Measurements from ENCODE around the gene RFX4. TPM values are rescaled to one million over a fixed set of nuclear protein-coding genes. Genes with fewer than 3 reads are reported as not detected.

The RFX4 gene
- total and polyA plus RNA-seq, 9 of the 15 experiments (the other 6 are each of a cell fraction or from before 2014, with no cell fraction given): not detected

DNA sequence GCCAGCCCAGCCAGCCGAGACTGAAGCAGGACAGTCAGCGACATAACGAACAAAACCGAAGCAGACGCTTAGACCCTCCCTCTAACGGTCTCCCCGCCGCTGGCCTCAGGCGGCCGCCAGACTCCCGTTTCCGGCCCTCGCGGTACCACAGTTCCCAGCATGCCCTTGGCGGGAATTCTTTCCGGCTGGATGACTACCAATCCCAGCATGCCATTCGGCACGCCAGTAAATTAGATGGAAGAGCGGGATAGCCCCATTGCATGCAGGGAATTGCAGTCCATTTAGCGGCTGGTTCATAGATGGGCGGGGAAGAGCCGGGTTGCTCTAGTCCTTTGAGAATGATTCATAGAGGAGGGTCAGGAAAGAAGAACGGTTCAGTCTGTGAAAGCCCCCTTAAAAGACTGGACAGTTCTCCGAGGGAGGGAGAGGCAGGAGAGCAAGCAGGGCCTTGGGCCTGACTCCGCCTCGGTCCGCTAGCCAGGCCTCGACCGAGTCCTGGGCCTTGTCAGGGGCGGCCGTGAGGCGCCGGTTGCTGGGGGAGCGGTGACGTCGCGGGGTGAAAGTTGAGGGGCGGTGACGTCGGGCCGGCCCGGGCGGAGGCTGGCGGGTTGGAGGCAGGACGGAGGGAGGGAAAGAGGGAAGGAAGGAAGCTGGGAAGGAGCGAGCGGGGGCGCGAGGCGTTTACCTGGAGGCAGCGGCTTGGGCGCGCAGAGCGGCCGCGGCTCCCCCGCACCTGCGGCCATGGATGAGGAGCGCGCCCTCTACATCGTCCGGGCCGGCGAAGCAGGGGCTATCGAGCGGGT is 191.4 kb downstream of the RFX4 start, which contains the start of gene RIC8B (continued):
- TF ChIP-seq, protein P1, sequence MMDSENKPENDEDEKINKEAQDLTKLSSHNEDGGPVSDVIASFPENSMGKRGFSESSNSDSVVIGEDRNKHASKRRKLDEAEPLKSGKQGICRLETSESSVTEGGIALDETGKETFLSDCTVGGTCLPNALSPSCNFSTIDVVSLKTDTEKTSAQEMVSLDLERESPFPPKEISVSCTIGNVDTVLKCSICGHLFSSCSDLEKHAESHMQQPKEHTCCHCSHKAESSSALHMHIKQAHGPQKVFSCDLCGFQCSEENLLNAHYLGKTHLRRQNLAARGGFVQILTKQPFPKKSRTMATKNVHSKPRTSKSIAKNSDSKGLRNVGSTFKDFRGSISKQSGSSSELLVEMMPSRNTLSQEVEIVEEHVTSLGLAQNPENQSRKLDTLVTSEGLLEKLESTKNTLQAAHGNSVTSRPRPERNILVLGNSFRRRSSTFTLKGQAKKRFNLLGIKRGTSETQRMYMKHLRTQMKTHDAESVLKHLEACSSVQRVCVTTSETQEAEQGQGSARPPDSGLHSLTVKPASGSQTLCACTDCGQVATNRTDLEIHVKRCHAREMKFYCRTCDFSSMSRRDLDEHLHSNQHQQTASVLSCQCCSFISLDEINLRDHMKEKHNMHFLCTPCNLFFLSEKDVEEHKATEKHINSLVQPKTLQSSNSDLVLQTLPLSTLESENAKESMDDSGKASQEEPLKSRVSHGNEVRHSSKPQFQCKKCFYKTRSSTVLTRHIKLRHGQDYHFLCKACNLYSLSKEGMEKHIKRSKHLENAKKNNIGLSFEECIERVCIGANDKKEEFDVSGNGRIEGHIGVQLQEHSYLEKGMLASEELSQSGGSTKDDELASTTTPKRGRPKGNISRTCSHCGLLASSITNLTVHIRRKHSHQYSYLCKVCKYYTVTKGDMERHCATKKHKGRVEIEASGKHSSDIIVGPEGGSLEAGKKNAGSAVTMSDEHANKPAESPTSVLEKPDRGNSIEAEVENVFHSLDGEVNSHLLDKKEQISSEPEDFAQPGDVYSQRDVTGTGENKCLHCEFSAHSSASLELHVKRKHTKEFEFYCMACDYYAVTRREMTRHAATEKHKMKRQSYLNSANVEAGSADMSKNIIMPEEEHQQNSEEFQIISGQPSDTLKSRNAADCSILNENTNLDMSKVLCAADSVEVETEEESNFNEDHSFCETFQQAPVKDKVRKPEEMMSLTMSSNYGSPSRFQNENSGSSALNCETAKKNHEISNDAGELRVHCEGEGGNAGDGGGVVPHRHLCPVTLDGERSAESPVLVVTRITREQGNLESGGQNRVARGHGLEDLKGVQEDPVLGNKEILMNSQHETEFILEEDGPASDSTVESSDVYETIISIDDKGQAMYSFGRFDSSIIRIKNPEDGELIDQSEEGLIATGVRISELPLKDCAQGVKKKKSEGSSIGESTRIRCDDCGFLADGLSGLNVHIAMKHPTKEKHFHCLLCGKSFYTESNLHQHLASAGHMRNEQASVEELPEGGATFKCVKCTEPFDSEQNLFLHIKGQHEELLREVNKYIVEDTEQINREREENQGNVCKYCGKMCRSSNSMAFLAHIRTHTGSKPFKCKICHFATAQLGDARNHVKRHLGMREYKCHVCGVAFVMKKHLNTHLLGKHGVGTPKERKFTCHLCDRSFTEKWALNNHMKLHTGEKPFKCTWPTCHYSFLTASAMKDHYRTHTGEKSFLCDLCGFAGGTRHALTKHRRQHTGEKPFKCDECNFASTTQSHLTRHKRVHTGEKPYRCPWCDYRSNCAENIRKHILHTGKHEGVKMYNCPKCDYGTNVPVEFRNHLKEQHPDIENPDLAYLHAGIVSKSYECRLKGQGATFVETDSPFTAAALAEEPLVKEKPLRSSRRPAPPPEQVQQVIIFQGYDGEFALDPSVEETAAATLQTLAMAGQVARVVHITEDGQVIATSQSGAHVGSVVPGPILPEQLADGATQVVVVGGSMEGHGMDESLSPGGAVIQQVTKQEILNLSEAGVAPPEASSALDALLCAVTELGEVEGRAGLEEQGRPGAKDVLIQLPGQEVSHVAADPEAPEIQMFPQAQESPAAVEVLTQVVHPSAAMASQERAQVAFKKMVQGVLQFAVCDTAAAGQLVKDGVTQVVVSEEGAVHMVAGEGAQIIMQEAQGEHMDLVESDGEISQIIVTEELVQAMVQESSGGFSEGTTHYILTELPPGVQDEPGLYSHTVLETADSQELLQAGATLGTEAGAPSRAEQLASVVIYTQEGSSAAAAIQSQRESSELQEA (IDR thresholded peaks at IDR 0.05; ENCODE audit: low read depth): peak; percentile 18; the same call in 1 of the 2 replicates
- TF ChIP-seq EHMT2 (IDR thresholded peaks at IDR 0.05): no peak
- TF ChIP-seq, protein P2, sequence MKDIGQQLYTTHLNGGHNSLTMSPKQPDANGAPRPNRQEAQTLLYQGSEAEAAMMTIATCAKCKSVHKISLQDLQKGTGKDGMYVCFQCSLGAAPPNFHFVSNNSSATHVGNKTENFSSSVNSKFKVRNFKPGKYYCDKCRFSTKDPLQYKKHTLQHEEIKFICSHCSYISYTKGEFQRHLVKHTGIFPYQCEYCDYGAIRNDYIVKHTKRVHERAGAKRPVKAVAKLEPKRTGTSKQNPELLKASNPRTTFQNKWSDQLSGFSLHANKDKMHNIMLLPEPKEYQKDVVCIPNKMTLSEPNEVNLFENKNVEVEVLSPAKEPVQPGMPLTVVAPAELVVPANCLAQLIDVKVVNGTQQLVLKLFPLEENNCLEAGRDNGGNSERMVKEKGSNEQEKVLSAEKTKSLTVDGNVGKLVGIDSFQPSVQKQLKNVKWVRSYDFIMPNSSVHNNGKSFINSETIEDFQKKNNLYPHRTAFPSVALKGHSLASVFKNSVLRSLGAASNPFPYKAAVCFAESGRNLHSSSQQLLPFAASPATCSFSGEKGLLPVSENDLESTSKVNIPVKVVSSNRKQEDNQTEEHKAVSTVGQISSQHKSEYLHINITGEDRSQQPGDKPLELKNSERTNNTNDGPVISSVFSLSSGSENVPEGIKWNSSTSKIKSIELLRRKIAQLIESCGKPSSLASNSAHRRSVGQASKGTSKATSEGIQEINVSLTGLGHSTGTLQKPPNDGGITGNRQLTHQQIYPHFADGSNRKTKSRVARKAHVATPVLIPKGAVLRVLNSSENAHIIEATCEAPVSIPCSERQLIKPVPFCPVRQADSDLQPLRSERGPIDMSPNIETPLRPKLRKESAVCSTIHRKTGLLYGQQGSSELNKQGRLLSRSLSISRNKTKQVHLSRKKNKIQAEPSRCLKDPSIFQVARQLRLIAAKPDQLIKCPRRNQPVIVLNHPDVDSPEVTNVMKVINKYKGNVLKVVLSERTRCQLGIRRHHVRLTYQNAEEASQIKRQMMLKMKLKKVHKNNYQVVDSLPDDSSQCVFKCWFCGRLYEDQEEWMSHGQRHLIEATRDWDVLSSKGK (CRISPR knock-in tag; IDR thresholded peaks at IDR 0.05): no peak
- TF ChIP-seq NFYB (IDR thresholded peaks at IDR 0.05; ENCODE audit: extremely low read depth, insufficient read length): no peak
- TF ChIP-seq ZNF165 (CRISPR knock-in tag; IDR thresholded peaks at IDR 0.05; ENCODE audit: borderline replicate concordance): no peak
- no peak for TF ChIP-seq CBFA2T3 (IDR thresholded peaks at IDR 0.05)
- TF ChIP-seq ZNF707 (CRISPR knock-in tag; conservative IDR thresholded peaks at IDR 0.05): no peak
- no peak for TF ChIP-seq ZNF507 (tag; conservative IDR thresholded peaks at IDR 0.05)
- TF ChIP-seq MAFF (IDR thresholded peaks at IDR 0.05; ENCODE audit: low read length): no peak
- no peak for TF ChIP-seq MAFK (IDR thresholded peaks at IDR 0.05; ENCODE audit: low read length)
- TF ChIP-seq BCL6 (CRISPR knock-in tag; IDR thresholded peaks at IDR 0.05): peak; percentile 24; the same call in 1 of the 2 replicates
- no peak for TF ChIP-seq ARID2 (IDR thresholded peaks at IDR 0.05)
- TF ChIP-seq ZNF146 (CRISPR knock-in tag; IDR thresholded peaks at IDR 0.05; ENCODE audit: unreplicated experiment): no peak
- no peak for TF ChIP-seq MYNN (IDR thresholded peaks at IDR 0.05)
- TF ChIP-seq MYNN (CRISPR knock-in tag; IDR thresholded peaks at IDR 0.05): no peak
- TF ChIP-seq ZNF431 (CRISPR knock-in tag; IDR thresholded peaks at IDR 0.05): 0 out of 2 replicates have a peak, but pooled peaks have one; percentile 19
- TF ChIP-seq HNRNPK (IDR thresholded peaks at IDR 0.05; ENCODE audit: low read depth, low read length, poor library complexity, severe bottlenecking): no peak
- no peak for TF ChIP-seq RHOXF2B (CRISPR knock-in tag; conservative IDR thresholded peaks at IDR 0.05)
- TF ChIP-seq NUFIP1 (IDR thresholded peaks at IDR 0.05; ENCODE audit: partially characterized antibody): no peak
- peak; percentile 93 for TF ChIP-seq ATF7 (IDR thresholded peaks at IDR 0.05)
